Skeletal muscle cell (primary cell): ENCODE data around the gene KRTAP5-11.
"Not testable (repeated sequence)": the region's sequence is repeated elsewhere in the genome, so short reads cannot be mapped to it uniquely, and the experiment has no call there.

Experiments
- DNase-seq: peaks from one replicate; pipeline ENCODE4 v3.0.0-alpha.2; 2010; ENCODE audit warnings: low read depth
- H3K4me3 ChIP-seq: 2 replicates; pipeline ENCODE4 v1.5.1; 2011; ENCODE audit warnings: low read depth, mild to moderate bottlenecking, control low read depth, low read length, moderate library complexity

The KRTAP5-11 gene

GRCh38 chr11:71537977-71538665 lies 44.6 kb downstream of the KRTAP5-11 start, which contains the start of gene KRTAP5-8:
Gene KRTAP5-8, plus strand, starts transcription at chr11:71538025. Its CDS starts 31 bp downstream, at chr11:71538056.
- not testable (repeated sequence) for H3K4me3 ChIP-seq, DNase-seq

GRCh38 chr11:71537537-71537936 lies 45.1 kb downstream of the KRTAP5-11 start:
- H3K4me3 ChIP-seq = no peak overlapping the region
- DNase-seq = no peak

- DNase-seq = no peak
- H3K4me3 ChIP-seq = no peak overlapping the region
Measured at GRCh38 chr11:71535825-71536224, 46.9 kb downstream of the KRTAP5-11 start.

- DNase-seq, H3K4me3 ChIP-seq: not testable (repeated sequence)
Measured at GRCh38 chr11:71534711-71535608, 47.7 kb downstream of the KRTAP5-11 start.

GRCh38 chr11:71532036-71532610 lies 50.6 kb downstream of the KRTAP5-11 start:
- DNase-seq = no peak
- H3K4me3 ChIP-seq = no peak overlapping the region
